ENCODE measurements around the gene IL10RA. TPM values are rescaled to one million over a fixed set of nuclear protein-coding genes. Genes with fewer than 3 reads are reported as not detected.

IL10RA gene
- total RNA-seq, 2 experiments from 2014 or later, result 15.7 to 25.2 TPM

GRCh38 chr11:117944554-117944953 is 41.6 kb upstream of the IL10RA start:
- peaks cover 4% of the 10 kb centered on the region for H3K4me1 ChIP-seq (ENCODE audit: insufficient read depth, low read length, poor library complexity, severe bottlenecking)
- H3K36me3 ChIP-seq (ENCODE audit: insufficient read depth, low read length), result no peaks in the 10 kb centered on the region
- no peak overlapping the region for H2AFZ ChIP-seq (ENCODE audit: low read length)
- H3K4me3 ChIP-seq (ENCODE audit: low read depth, low read length, poor library complexity, severe bottlenecking), result no peak overlapping the region
- CTCF ChIA-PET (ENCODE audit: unreplicated experiment), result no interaction called here
- no peak overlapping the region for H3K4me2 ChIP-seq (ENCODE audit: low read length)
- H3K79me2 ChIP-seq (ENCODE audit: insufficient read depth, low read depth, low read length), result no peaks in the 10 kb centered on the region
- POLR2A ChIA-PET, result interaction anchor here (1.0 kb wide), 1 partner anchor 17 kb away, joined by 3 read pairs; no protein-coding TSS in a partner anchor
- intact Hi-C loops (cut with micrococcal nuclease; ENCODE audit: unreplicated experiment), result loop anchor here (10.0 kb wide), 1 partner anchor 130 kb away; no protein-coding TSS in a partner anchor
- no peak for DNase-seq (ENCODE audit: low spot score)
- no peaks in the 10 kb centered on the region for H3K9me2 ChIP-seq (ENCODE audit: insufficient read depth, low read length)
- peaks cover 9% of the 10 kb centered on the region; the same call in 1 of the 2 replicates for H3K9me3 ChIP-seq (ENCODE audit: low read length)
- H3K27ac ChIP-seq (ENCODE audit: low read depth, low read length, poor library complexity, severe bottlenecking), result no peak overlapping the region
- TF ChIP-seq EZH2phosphoT487 (IDR thresholded peaks at IDR 0.05; ENCODE audit: borderline replicate concordance, low read depth, low read length) (no peak), CTCF (conservative IDR thresholded peaks at IDR 0.05; ENCODE audit: low read length) (no peak)
- H4K20me1 ChIP-seq (ENCODE audit: insufficient read depth, low read length), result no peaks in the 10 kb centered on the region
- no TSS peak for BruUV-seq (replicated peaks)

- intact Hi-C loops (cut with micrococcal nuclease; ENCODE audit: unreplicated experiment), result loop anchor here (10.0 kb wide), 1 partner anchor 130 kb away; no protein-coding TSS in a partner anchor
- ChIA-PET CTCF (ENCODE audit: unreplicated experiment) (no interaction called here), POLR2A (interaction anchor here (0.6 to 1.0 kb wide), 2 partner anchors 18 to 110 kb away, joined by 3 to 6 read pairs; no protein-coding TSS in a partner anchor)
- H3K9me2 ChIP-seq (ENCODE audit: insufficient read depth, low read length), result no peaks in the 10 kb centered on the region
- BruUV-seq (replicated peaks), result no TSS peak
- no peak overlapping the region for H3K4me3 ChIP-seq (ENCODE audit: low read depth, low read length, poor library complexity, severe bottlenecking)
- H3K36me3 ChIP-seq (ENCODE audit: insufficient read depth, low read length), result no peaks in the 10 kb centered on the region
- H4K20me1 ChIP-seq (ENCODE audit: insufficient read depth, low read length), result no peaks in the 10 kb centered on the region
- no peak overlapping the region for H3K27ac ChIP-seq (ENCODE audit: low read depth, low read length, poor library complexity, severe bottlenecking)
- DNase-seq (ENCODE audit: low spot score), result no peak
- no peak overlapping the region for H3K4me2 ChIP-seq (ENCODE audit: low read length)
- no peak overlapping the region for H2AFZ ChIP-seq (ENCODE audit: low read length)
- peaks cover 9% of the 10 kb centered on the region; the same call in 1 of the 2 replicates for H3K9me3 ChIP-seq (ENCODE audit: low read length)
- H3K79me2 ChIP-seq (ENCODE audit: insufficient read depth, low read depth, low read length), result no peaks in the 10 kb centered on the region
- peak; percentile 62 for TF ChIP-seq CTCF (conservative IDR thresholded peaks at IDR 0.05; ENCODE audit: low read length)
- TF ChIP-seq EZH2phosphoT487 (IDR thresholded peaks at IDR 0.05; ENCODE audit: borderline replicate concordance, low read depth, low read length), result no peak
- peaks cover 6% of the 10 kb centered on the region for H3K4me1 ChIP-seq (ENCODE audit: insufficient read depth, low read length, poor library complexity, severe bottlenecking)
Observed at GRCh38 chr11:117945047-117945810, 41.0 kb upstream of the IL10RA start.

Data from OCI-LY7 (cell line).